Astrocyte of the cerebellum (primary cell): ENCODE data around the gene CHRM2.
"Not testable (repeated sequence)": the region's sequence is repeated elsewhere in the genome, so short reads cannot be mapped to it uniquely, and the experiment has no call there.

Source experiments
- DNase-seq: peaks from one replicate; pipeline ENCODE4 v3.0.0-alpha.2; 2011; ENCODE audit warnings: low read depth
- H3K4me3 ChIP-seq: 2 replicates; pipeline ENCODE4 v1.5.1; 2011; ENCODE audit warnings: mild to moderate bottlenecking, low read depth, low read length, moderate library complexity
- CTCF ChIP-seq: IDR thresholded peaks from 2 replicates; pipeline ENCODE4 v1.5.1; 2012; ENCODE audit warnings: low read length, low read depth, moderate library complexity, mild to moderate bottlenecking; ENCODE audit errors: missing control alignments
- in situ Hi-C: cut with HindIII; loops from 2 replicates; pipeline ENCODE4 v1.10.0; 2017; ENCODE audit warnings: low sequenced_read_pairs

The CHRM2 gene

GRCh38 chr7:136868496-136869000 is at the start of gene CHRM2:
Gene CHRM2 (plus strand): TSS chr7:136868652. CDS start chr7:137014866, 146,214 bp downstream.
- no peak for TF ChIP-seq CTCF
- in situ Hi-C loops, result no loop called here
- H3K4me3 ChIP-seq, result peak within 1 kb of the TSS; percentile 57
- DNase-seq, result no peak

- in situ Hi-C loops, H3K4me3 ChIP-seq, DNase-seq: not testable (repeated sequence)
These were observed 37.1 kb upstream of the CHRM2 start for GRCh38 chr7:136831398-136831797.

GRCh38 chr7:136845899-136846465 is 22.5 kb upstream of the CHRM2 start:
- in situ Hi-C loops, result no loop called here
- no peak for TF ChIP-seq CTCF
- DNase-seq, result peak; percentile 15
- H3K4me3 ChIP-seq, result no peak overlapping the region

GRCh38 chr7:136847858-136848257 is 20.6 kb upstream of the CHRM2 start:
- in situ Hi-C loops, result no loop called here
- TF ChIP-seq CTCF, result no peak
- DNase-seq, result no peak
- H3K4me3 ChIP-seq, result no peak overlapping the region

- no peak for TF ChIP-seq CTCF
- in situ Hi-C loops, result no loop called here
- no peak for DNase-seq
- no peak overlapping the region for H3K4me3 ChIP-seq
These were observed 14.8 kb upstream of the CHRM2 start for GRCh38 chr7:136853654-136854053.

- in situ Hi-C loops, result no loop called here
- peak; percentile 45 for DNase-seq
- no peak for TF ChIP-seq CTCF
- no peak overlapping the region for H3K4me3 ChIP-seq
These were observed 10.9 kb upstream of the CHRM2 start for GRCh38 chr7:136857573-136857972.

- TF ChIP-seq CTCF, result no peak
- H3K4me3 ChIP-seq, result no peak overlapping the region
- in situ Hi-C loops, result no loop called here
- DNase-seq, result no peak
These were observed 8.6 kb upstream of the CHRM2 start for GRCh38 chr7:136859803-136860202.
